GM19239 (cell line): ENCODE results near the gene NR2E3.

Source experiments
- DNase-seq: peaks from one replicate; pipeline ENCODE4 v3.0.0; 2011; ENCODE audit warnings: low spot score; ENCODE audit not compliant: insufficient read length
- FAIRE-seq: peaks from 2 replicates; lab custom pipeline; 2011; peaks lifted over from hg19 to GRCh38; lab: Jason Lieb, UNC

The NR2E3 gene

GRCh38 chr15:71789616-71790015 lies 20.7 kb upstream of the NR2E3 start:
- no peak for FAIRE-seq
- DNase-seq: no peak

- no peak for DNase-seq
- no peak for FAIRE-seq
These were observed 20.3 kb upstream of the NR2E3 start for GRCh38 chr15:71790081-71790480.

GRCh38 chr15:71791975-71792374 lies 18.4 kb upstream of the NR2E3 start:
- FAIRE-seq (no peak), DNase-seq (no peak)

GRCh38 chr15:71792521-71792920 lies 17.8 kb upstream of the NR2E3 start:
- FAIRE-seq (no peak), DNase-seq (no peak)

- FAIRE-seq: no peak
These were observed 11.7 kb upstream of the NR2E3 start for GRCh38 chr15:71798641-71799040.

GRCh38 chr15:71800190-71800589 lies 10.2 kb upstream of the NR2E3 start:
- FAIRE-seq (no peak), DNase-seq (no peak)

More at GRCh38 chr15:71798641-71799040, 11.7 kb upstream of the NR2E3 start:
- no peak for DNase-seq

GRCh38 chr15:71800835-71801745 lies 9.3 kb upstream of the NR2E3 start:
- DNase-seq (peak; percentile 44), FAIRE-seq (peak; percentile 31)

- FAIRE-seq: no peak
- DNase-seq: no peak
These were observed 8.3 kb upstream of the NR2E3 start for GRCh38 chr15:71801935-71802655.

- DNase-seq (no peak), FAIRE-seq (no peak)
These were observed 7.6 kb upstream of the NR2E3 start for GRCh38 chr15:71802770-71803169.

- DNase-seq: no peak
- no peak for FAIRE-seq
These were observed 6.1 kb upstream of the NR2E3 start for GRCh38 chr15:71804226-71804625.

- FAIRE-seq (peak; percentile 49), DNase-seq (no peak)
These were observed 5.5 kb upstream of the NR2E3 start for GRCh38 chr15:71804695-71805470.

- DNase-seq (no peak), FAIRE-seq (no peak)
These were observed 3.9 kb upstream of the NR2E3 start for GRCh38 chr15:71806452-71806931.

GRCh38 chr15:71807125-71807629 lies 3.2 kb upstream of the NR2E3 start:
- DNase-seq (no peak), FAIRE-seq (no peak)

GRCh38 chr15:71807691-71808091 lies 2.7 kb upstream of the NR2E3 start:
- no peak for FAIRE-seq
- DNase-seq: no peak

GRCh38 chr15:71808311-71809020 lies 1.9 kb upstream of the NR2E3 start:
- DNase-seq (no peak), FAIRE-seq (no peak)

GRCh38 chr15:71809346-71809745 lies 1.0 kb upstream of the NR2E3 start:
- FAIRE-seq (no peak), DNase-seq (no peak)

GRCh38 chr15:71811036-71811736 lies 832 bp downstream of the NR2E3 start:
- DNase-seq (no peak), FAIRE-seq (no peak)

GRCh38 chr15:71811752-71812735 lies 1.7 kb downstream of the NR2E3 start:
- no peak for FAIRE-seq

More at GRCh38 chr15:71811752-71812735, 1.7 kb downstream of the NR2E3 start:
- DNase-seq: no peak
